Tibial nerve (tissue), 4 donors: ENCODE data around the gene EPS8. TPM values are rescaled to one million over a fixed set of nuclear protein-coding genes. Genes with fewer than 3 reads are reported as not detected.

Source experiments
- DNase-seq, 2 donors: peaks; one replicate each; pipeline ENCODE4 v3.0.0-alpha.2; 2019; ENCODE audit warnings: low spot score in 2 of 2
- H3K27ac ChIP-seq, 4 donors: fragments of 200-600 bp; sonication (generic) in 3 of 4; one replicate each; pipeline ENCODE4 v1.5.1; 2017 to 2019; ENCODE audit warnings: mild to moderate bottlenecking in 1 of 4
- H3K27me3 ChIP-seq, 2 donors: fragments of 200-600 bp; sonication (generic) in 1 of 2; one replicate each; pipeline versions ENCODE4 v1.5.1 to v1.6.0; 2017 to 2019
- H3K36me3 ChIP-seq, 3 donors: fragments of 200-600 bp; sonication (generic); one replicate each; pipeline ENCODE4 v1.5.1; 2018 to 2019
- H3K4me1 ChIP-seq, 4 donors: fragments of 200-600 bp; sonication (generic) in 3 of 4; one replicate each; pipeline ENCODE4 v1.5.1; 2017 to 2019
- H3K4me3 ChIP-seq, 4 donors: fragments of 200-600 bp; sonication (generic) in 3 of 4; one replicate each; pipeline ENCODE4 v1.5.1; 2017 to 2019; ENCODE audit warnings: mild to moderate bottlenecking in 1 of 4, moderate library complexity in 1 of 4
- H3K9me3 ChIP-seq, 4 donors: fragments of 200-600 bp; sonication (generic) in 3 of 4; one replicate each; pipeline ENCODE4 v1.5.1; 2017 to 2019
- CTCF ChIP-seq, 5 experiments: fragments of 200-600 bp in 3 of 5; fragments of 450-650 bp in 2 of 5; sonication (generic) in 3 of 5; IDR thresholded peaks; one replicate each; pipeline ENCODE4 v1.5.1; 2016 to 2019; ENCODE audit warnings: antibody characterized with exemption in 5 of 5, mild to moderate bottlenecking in 3 of 5, moderate library complexity in 2 of 5
- EP300 ChIP-seq, 2 donors: sonication (generic); formaldehyde crosslinking; IDR thresholded peaks; one replicate each; pipeline ENCODE4 v1.6.1; 2017; ENCODE audit warnings: antibody characterized with exemption in 2 of 2, mild to moderate bottlenecking in 1 of 2
- POLR2A ChIP-seq, 2 donors: fragments of 450-650 bp; IDR thresholded peaks; one replicate each; pipeline ENCODE4 v1.6.1; 2017; ENCODE audit warnings: antibody characterized with exemption in 2 of 2, mild to moderate bottlenecking in 2 of 2, moderate library complexity in 2 of 2
- WGBS, 2 donors: methylation state at CpG; one replicate each; pipeline ENCODE4 v1.1.5; 2018; 5-methylcytosine and 5-hydroxymethylcytosine counted together
- total RNA-seq, 4 donors: library from RNA; depleted of rRNA; stranded (reverse); fragments of >200 nt; gene quantifications; one replicate each; pipeline ENCODE4 v1.1.0, GENCODE V29; 2016

The EPS8 gene
- total RNA-seq, 4 donors from 2014 or later = 153 to 215 (median 193) TPM

GRCh38 chr12:15605881-15606590, 183.2 kb downstream of the EPS8 start:
- Histone ChIP-seq H3K27me3 (no peaks in the 10 kb centered on the region), H3K4me1 (no peaks in the 10 kb centered on the region), H3K27ac (no peak overlapping the region), H3K4me3 (no peak overlapping the region), H3K9me3 (no peaks in the 10 kb centered on the region), H3K36me3 (no peaks in the 10 kb centered on the region)
- TF ChIP-seq POLR2A (IDR thresholded peaks at IDR 0.05) = no peak
- no peak for TF ChIP-seq EP300 (IDR thresholded peaks at IDR 0.05)
- no peak for TF ChIP-seq CTCF (IDR thresholded peaks at IDR 0.05)
- 87% methylated on average over 10 of the region's 10 CpGs for WGBS, 2 donors
- no peak for DNase-seq

GRCh38 chr12:15603474-15604085, 185.6 kb downstream of the EPS8 start:
- H3K27ac ChIP-seq = no peak overlapping the region
- TF ChIP-seq POLR2A (IDR thresholded peaks at IDR 0.05) = no peak
- DNase-seq = no peak
- H3K9me3 ChIP-seq = no peaks in the 10 kb centered on the region
- H3K27me3 ChIP-seq = no peaks in the 10 kb centered on the region
- peaks cover 0 to 14% (median 0%) of the 10 kb centered on the region in 4 donors for H3K4me1 ChIP-seq
- 85 to 90% methylated on average over 4 of the region's 4 CpGs for WGBS, 2 donors
- H3K4me3 ChIP-seq = no peak overlapping the region
- no peaks in the 10 kb centered on the region for H3K36me3 ChIP-seq

GRCh38 chr12:15602051-15602672, 187.0 kb downstream of the EPS8 start:
- Histone ChIP-seq H3K4me3 (no peak overlapping the region), H3K9me3 (no peaks in the 10 kb centered on the region), H3K27ac (no peak overlapping the region), H3K27me3 (no peaks in the 10 kb centered on the region), H3K36me3 (no peaks in the 10 kb centered on the region), H3K4me1 (peaks cover 0 to 19% (median 0%) of the 10 kb centered on the region in 4 donors)
- DNase-seq = no peak
- TF ChIP-seq CTCF (IDR thresholded peaks at IDR 0.05) (no peak), POLR2A (IDR thresholded peaks at IDR 0.05) (no peak), EP300 (IDR thresholded peaks at IDR 0.05) (no peak)
- WGBS, 2 donors = 90 to 91% methylated on average over 3 of the region's 3 CpGs

GRCh38 chr12:15601210-15601800, 187.9 kb downstream of the EPS8 start:
- TF ChIP-seq EP300 (IDR thresholded peaks at IDR 0.05) = no peak
- TF ChIP-seq CTCF (IDR thresholded peaks at IDR 0.05) = no peak
- no peak for TF ChIP-seq POLR2A (IDR thresholded peaks at IDR 0.05)
- no peak for DNase-seq
- WGBS, 2 donors = 91 to 94% methylated on average over 1 of the region's 1 CpG
- H3K4me1 ChIP-seq = peaks cover 0 to 19% (median 0%) of the 10 kb centered on the region in 4 donors
- no peak overlapping the region for H3K4me3 ChIP-seq
- no peaks in the 10 kb centered on the region for H3K9me3 ChIP-seq
- H3K36me3 ChIP-seq = no peaks in the 10 kb centered on the region
- H3K27me3 ChIP-seq = no peaks in the 10 kb centered on the region
- H3K27ac ChIP-seq = no peak overlapping the region

- peaks cover 0 to 19% (median 0%) of the 10 kb centered on the region in 4 donors for H3K4me1 ChIP-seq
- H3K36me3 ChIP-seq = no peaks in the 10 kb centered on the region
- H3K9me3 ChIP-seq = no peaks in the 10 kb centered on the region
- no peak for DNase-seq
- H3K4me3 ChIP-seq = no peak overlapping the region
- TF ChIP-seq CTCF (IDR thresholded peaks at IDR 0.05) (no peak), POLR2A (IDR thresholded peaks at IDR 0.05) (no peak), EP300 (IDR thresholded peaks at IDR 0.05) (no peak)
- H3K27me3 ChIP-seq = no peaks in the 10 kb centered on the region
- WGBS, 2 donors = 91 to 93% methylated on average over 7 of the region's 7 CpGs
- peak overlapping the region in 1 of 4 donors; percentile 31 for H3K27ac ChIP-seq
These were observed 188.8 kb downstream of the EPS8 start for GRCh38 chr12:15600223-15600935.
